ENCODE measurements around the gene ERFL. TPM values are rescaled to one million over a fixed set of nuclear protein-coding genes. Genes with fewer than 3 reads are reported as not detected.

The ERFL gene
- total RNA-seq, 1 experiment from 2014 or later: not detected

- Mint-ChIP-seq H3K27ac (ENCODE audit: low read depth, unreplicated experiment) (peak within 1 kb of the TSS; percentile 97), H3K4me3 (ENCODE audit: unreplicated experiment) (peak within 1 kb of the TSS; percentile 82), H3K4me1 (ENCODE audit: insufficient read depth, unreplicated experiment) (peaks cover 20% of the 10 kb centered on the region), H3K9me3 (ENCODE audit: unreplicated experiment) (no peaks in the 10 kb centered on the region), H3K27me3 (ENCODE audit: insufficient read depth, unreplicated experiment) (peaks cover 7% of the 10 kb centered on the region), H3K36me3 (ENCODE audit: insufficient read depth, unreplicated experiment) (peaks cover 48% of the 10 kb centered on the region)
- CTCF ChIA-PET: interaction anchor here (0.5 to 6.2 kb wide), 11 partner anchors 10 to 1528 kb away, joined by 3 to 32 read pairs (median 3); no protein-coding TSS in a partner anchor
- POLR2A ChIA-PET: interaction anchor here (0.6 to 7.7 kb wide), 26 partner anchors 8 to 1394 kb away, joined by 3 to 134 read pairs (median 3); partner anchors contain the start of genes ARHGEF1, CD79A, COQ8B and HNRNPUL1
- TF ChIP-seq CTCF (IDR thresholded peaks at IDR 0.05; ENCODE audit: unreplicated experiment): peak; percentile 55
- DNase-seq (ENCODE audit: unreplicated experiment): peak; percentile 100
- BruUV-seq (replicated peaks): no TSS peak
- intact Hi-C loops (cut with micrococcal nuclease): no loop called here
Measured at GRCh38 chr19:41859618-41860418, 68.4 kb downstream of the ERFL start, which contains the start of gene RPS19. RPS19 (plus strand) TSS chr19:41860255; CDS start chr19:41860775, 520 bp downstream.

GRCh38 chr19:41859213-41859617, 69.0 kb downstream of the ERFL start:
- Mint-ChIP-seq H3K4me1 (ENCODE audit: insufficient read depth, unreplicated experiment) (peaks cover 20% of the 10 kb centered on the region), H3K27me3 (ENCODE audit: insufficient read depth, unreplicated experiment) (peaks cover 13% of the 10 kb centered on the region), H3K9me3 (ENCODE audit: unreplicated experiment) (no peaks in the 10 kb centered on the region), H3K27ac (ENCODE audit: low read depth, unreplicated experiment) (peak overlapping the region; percentile 97), H3K4me3 (ENCODE audit: unreplicated experiment) (peak overlapping the region; percentile 82), H3K36me3 (ENCODE audit: insufficient read depth, unreplicated experiment) (peaks cover 42% of the 10 kb centered on the region)
- TSS peak; percentile 64 for BruUV-seq (replicated peaks)
- ChIA-PET POLR2A (interaction anchor here (0.6 to 7.7 kb wide), 16 partner anchors 14 to 1393 kb away, joined by 3 to 134 read pairs (median 3); partner anchors contain the start of genes ARHGEF1, CD79A, HNRNPUL1 and LYPD4), CTCF (interaction anchor here (0.5 to 6.2 kb wide), 9 partner anchors 9 to 1527 kb away, joined by 3 to 32 read pairs (median 3); no protein-coding TSS in a partner anchor)
- intact Hi-C loops (cut with micrococcal nuclease): no loop called here
- no peak for DNase-seq (ENCODE audit: unreplicated experiment)
- TF ChIP-seq CTCF (IDR thresholded peaks at IDR 0.05; ENCODE audit: unreplicated experiment): no peak

Small RNAs within 50 kb of the gene (microRNA-seq; reads per million reads assigned to microRNA genes)
- gene MIR6797: 0.40 reads per million

Other genes starting within 250 kb of the ERFL start
- not detected in 2 replicates for gene CEACAM7, start 240.2 kb downstream of the ERFL start, total RNA-seq (2022)
- not detected in 2 replicates for gene CEACAM5, start 219.8 kb downstream of the ERFL start, total RNA-seq (2022)
- gene CEACAM6, start 172.9 kb downstream of the ERFL start, total RNA-seq (2022): not detected in 2 replicates
- not detected in 2 replicates for gene CEACAM3, start 131.9 kb downstream of the ERFL start, total RNA-seq (2022)
- not detected in 2 replicates for gene LYPD4, start 83.8 kb downstream of the ERFL start, total RNA-seq (2022)
- gene DMRTC2, start 83.4 kb downstream of the ERFL start, total RNA-seq (2022): not detected in 2 replicates
- gene RPS19, start 68.2 kb downstream of the ERFL start, total RNA-seq (2022): 3,060 and 3,357 TPM in 2 replicates
- gene CD79A, start 51.2 kb downstream of the ERFL start, total RNA-seq (2022): not detected in 2 replicates
- 106 and 108 TPM in 2 replicates for gene ARHGEF1, start 45.3 kb downstream of the ERFL start, total RNA-seq (2022)
- gene RABAC1, start 30.9 kb upstream of the ERFL start, total RNA-seq (2022): 75.4 and 104 TPM in 2 replicates
- gene ATP1A3, start 65.8 kb upstream of the ERFL start, total RNA-seq (2022): not detected in 2 replicates
- 1.6 and 1.8 TPM in 2 replicates for gene GRIK5, start 141.8 kb upstream of the ERFL start, total RNA-seq (2022)
- gene ZNF574, start 147.7 kb upstream of the ERFL start, total RNA-seq (2022): 12.2 and 13.5 TPM in 2 replicates
- 0.49 and 0.70 TPM in 2 replicates for gene POU2F2, start 204.0 kb upstream of the ERFL start, total RNA-seq (2022)